PC-9 (cell line): ENCODE data around the gene TMEM138.

Experiments used
- EZH2 ChIP-seq: fragments of 200-600 bp; sonication (generic); IDR thresholded peaks from 2 replicates; pipeline ENCODE4 v1.8.0; 2017; ENCODE audit warnings: antibody characterized with exemption, low read depth
- TF ChIP-seq, protein P1 (sequence below): fragments of 200-600 bp; sonication (generic); conservative IDR thresholded peaks from 2 replicates; pipeline ENCODE4 v1.6.1; 2017; ENCODE audit warnings: mixed run types, antibody characterized with exemption, mild to moderate bottlenecking, moderate library complexity

DNA sequence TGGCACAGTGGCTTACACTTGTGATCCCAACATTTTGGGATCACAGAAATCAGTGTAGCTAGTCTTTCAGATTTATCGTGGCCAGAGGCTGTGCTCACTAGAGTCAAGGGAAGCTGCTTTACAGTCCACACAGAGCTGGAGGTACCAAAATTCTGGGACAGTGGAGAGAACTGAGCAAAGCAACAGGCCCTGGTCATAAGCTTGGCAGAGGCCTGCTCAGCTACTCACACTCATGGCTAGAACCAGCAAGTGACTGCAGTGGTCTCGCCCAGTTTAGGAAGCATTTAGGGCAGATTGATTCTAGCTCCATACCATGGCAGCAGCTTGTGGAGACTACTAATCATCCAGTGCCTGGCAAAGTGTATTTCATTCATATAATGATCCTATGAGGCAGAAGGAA, 39.0 kb downstream of the TMEM138 start:
- TF ChIP-seq, protein P1, sequence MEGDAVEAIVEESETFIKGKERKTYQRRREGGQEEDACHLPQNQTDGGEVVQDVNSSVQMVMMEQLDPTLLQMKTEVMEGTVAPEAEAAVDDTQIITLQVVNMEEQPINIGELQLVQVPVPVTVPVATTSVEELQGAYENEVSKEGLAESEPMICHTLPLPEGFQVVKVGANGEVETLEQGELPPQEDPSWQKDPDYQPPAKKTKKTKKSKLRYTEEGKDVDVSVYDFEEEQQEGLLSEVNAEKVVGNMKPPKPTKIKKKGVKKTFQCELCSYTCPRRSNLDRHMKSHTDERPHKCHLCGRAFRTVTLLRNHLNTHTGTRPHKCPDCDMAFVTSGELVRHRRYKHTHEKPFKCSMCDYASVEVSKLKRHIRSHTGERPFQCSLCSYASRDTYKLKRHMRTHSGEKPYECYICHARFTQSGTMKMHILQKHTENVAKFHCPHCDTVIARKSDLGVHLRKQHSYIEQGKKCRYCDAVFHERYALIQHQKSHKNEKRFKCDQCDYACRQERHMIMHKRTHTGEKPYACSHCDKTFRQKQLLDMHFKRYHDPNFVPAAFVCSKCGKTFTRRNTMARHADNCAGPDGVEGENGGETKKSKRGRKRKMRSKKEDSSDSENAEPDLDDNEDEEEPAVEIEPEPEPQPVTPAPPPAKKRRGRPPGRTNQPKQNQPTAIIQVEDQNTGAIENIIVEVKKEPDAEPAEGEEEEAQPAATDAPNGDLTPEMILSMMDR: no peak
- TF ChIP-seq EZH2: no peak
